Measurements from ENCODE around the gene RNF180. TPM values are rescaled to one million over a fixed set of nuclear protein-coding genes. Genes with fewer than 3 reads are reported as not detected.

RNF180 gene
- total and polyA plus RNA-seq, 2 of the 8 experiments (the other 6 are each of a cell fraction or from before 2014, with no cell fraction given): 0.39 to 2.3 TPM

- 43% methylated on average over 11 of the region's 11 CpGs; no CpG with 5 or more reads in 1 of the 2 experiments for WGBS, 2 experiments (ENCODE audit: extremely low coverage in 1 of 2, insufficient coverage in 1 of 2, insufficient read length in 1 of 2, insufficient replicate concordance in 2 of 2, low coverage in 1 of 2, low lambda C conversion rate in 2 of 2, missing lambda C conversion rate in 1 of 2)
- ChIA-PET POLR2A (ENCODE audit: partially characterized antibody) (no interaction called here), CTCF (ENCODE audit: partially characterized antibody) (interaction anchor here (2.0 kb wide), 1 partner anchor 17 kb away, joined by 4 read pairs; no protein-coding TSS in a partner anchor)
- no peak overlapping the region for H2AK5ac ChIP-seq (ENCODE audit: low read depth, low read length)
- H3K9ac ChIP-seq (replicated peaks in 1 of 4; ENCODE audit: extremely low read depth in 1 of 4, low read depth in 3 of 4, low read length in 3 of 4): peak overlapping the region; percentile 14 to 82 (median 69); a peak in 5 of 7 replicates
- no peak overlapping the region for H2BK5ac ChIP-seq (ENCODE audit: low read depth, low read length)
- H2BK120ac ChIP-seq (replicated peaks; ENCODE audit: low read depth, low read length): no peak overlapping the region
- H3K4ac ChIP-seq (replicated peaks; ENCODE audit: insufficient read length, low read depth, low read length): no peak overlapping the region
- H3K4me3 ChIP-seq (ENCODE audit: extremely low read depth in 1 of 4, insufficient read depth in 2 of 4, low read depth in 3 of 4, low read length in 4 of 4): peak overlapping the region; percentile 57 to 81 (median 78)
- H2AFZ ChIP-seq (ENCODE audit: low read length): peak overlapping the region; percentile 84
- TF ChIP-seq SP4 (IDR thresholded peaks at IDR 0.05; ENCODE audit: low read length) (no peak), SP2 (IDR thresholded peaks at IDR 0.05; ENCODE audit: low read length) (no peak), GABPA (IDR thresholded peaks at IDR 0.05; ENCODE audit: borderline replicate concordance, insufficient read depth, low read length) (no peak)
- H4K20me1 ChIP-seq (replicated peaks in 1 of 2; ENCODE audit: control insufficient read depth in 1 of 2, insufficient read depth in 2 of 2, low read length in 2 of 2): no peaks in the 10 kb centered on the region
- no peak overlapping the region for H4K8ac ChIP-seq (ENCODE audit: extremely low read depth, insufficient read depth, low read length)
- no peaks in the 10 kb centered on the region for H3K79me1 ChIP-seq (ENCODE audit: low read depth, low read length)
- no peaks in the 10 kb centered on the region for H3K9me3 ChIP-seq (ENCODE audit: insufficient read depth in 2 of 2, low read depth in 1 of 2, low read length in 1 of 2)
- no peaks in the 10 kb centered on the region for H3K36me3 ChIP-seq (ENCODE audit: control insufficient read depth in 2 of 4, insufficient read depth in 4 of 4, low read length in 3 of 4)
- peaks cover 0 to 7% (median 0%) of the 10 kb centered on the region in 4 experiments; a peak in 5 of 7 replicates for H3K27me3 ChIP-seq (replicated peaks in 1 of 4; ENCODE audit: control insufficient read depth in 3 of 4, extremely low read depth in 1 of 4, insufficient read depth in 3 of 4, low read length in 3 of 4)
- H3K27ac ChIP-seq (ENCODE audit: low read depth, low read length): no peak overlapping the region
- DNase-seq (ENCODE audit: low read depth in 1 of 2, low spot score in 2 of 2) (no peak), FAIRE-seq (no peak)
- no peak overlapping the region for H2BK12ac ChIP-seq (ENCODE audit: low read depth, low read length)
- peak overlapping the region; percentile 77 to 92 for H3K4me2 ChIP-seq (ENCODE audit: insufficient read depth in 1 of 2, low read depth in 2 of 2, low read length in 2 of 2)
- no peak overlapping the region for H3K23ac ChIP-seq (ENCODE audit: insufficient read length)
- no peak overlapping the region for H2BK15ac ChIP-seq (ENCODE audit: low read length)
- H3K14ac ChIP-seq (ENCODE audit: insufficient read length): no peak overlapping the region
- no peaks in the 10 kb centered on the region for H3K79me2 ChIP-seq (ENCODE audit: control insufficient read depth in 1 of 2, insufficient read depth in 2 of 2, low read length in 2 of 2)
- H3K18ac ChIP-seq (ENCODE audit: extremely low read depth, low read length): no peak overlapping the region
- H4K91ac ChIP-seq (replicated peaks; ENCODE audit: insufficient read length, low read length): no peak overlapping the region
- peaks cover 3% of the 10 kb centered on the region; the same call in 1 of the 2 replicates for H3K23me2 ChIP-seq (ENCODE audit: low read depth, low read length)
- no peak overlapping the region for H3K56ac ChIP-seq (replicated peaks; ENCODE audit: insufficient read length, low read depth, low read length)
- H2BK20ac ChIP-seq (ENCODE audit: low read length): no peak overlapping the region
- no peaks in the 10 kb centered on the region; a peak in 2 of 7 replicates for H3K4me1 ChIP-seq (replicated peaks in 1 of 4; ENCODE audit: control insufficient read depth in 3 of 4, insufficient read depth in 4 of 4, low read length in 3 of 4)
- no peak overlapping the region for H4K5ac ChIP-seq (ENCODE audit: insufficient read length, low read depth, low read length)
These were observed 513 bp upstream of the RNF180 start for GRCh38 chr5:64165160-64165499.
